Natural killer cell (primary cell): ENCODE data around the gene SPRY4. TPM values are rescaled to one million over a fixed set of nuclear protein-coding genes. Genes with fewer than 3 reads are reported as not detected.
"Not testable (repeated sequence)": the region's sequence is repeated elsewhere in the genome, so short reads cannot be mapped to it uniquely, and the experiment has no call there.

Experiments
- ATAC-seq, 3 donors: fragments of 150-1000 bp in 2 of 3; fragments of 200-7000 bp in 1 of 3; cut with Tn5 transposase; 1 replicate in 1 of 3; 2 replicates in 2 of 3; pipeline ENCODE4 v1.10.0; 2021; ENCODE audit warnings: mild to moderate bottlenecking in 2 of 3, moderate library complexity in 2 of 3
- DNase-seq, 2 donors: peaks; one replicate each; pipeline versions ENCODE4 v3.0.0 to v3.0.0-alpha.2; 2013 to 2021; ENCODE audit warnings: mixed read lengths in 1 of 2
- H3K27ac ChIP-seq: one replicate; pipeline ENCODE4 v1.5.1; 2013; ENCODE audit warnings: mild to moderate bottlenecking, low read length
- H3K27me3 ChIP-seq: one replicate; pipeline ENCODE4 v1.6.1; 2013; ENCODE audit warnings: low read length; ENCODE audit not compliant: control insufficient read depth, insufficient read depth
- H3K36me3 ChIP-seq: one replicate; pipeline ENCODE4 v1.6.1; 2013; ENCODE audit warnings: low read length; ENCODE audit not compliant: control insufficient read depth, insufficient read depth
- H3K4me1 ChIP-seq: one replicate; pipeline ENCODE4 v1.6.1; 2013; ENCODE audit warnings: low read length; ENCODE audit not compliant: control insufficient read depth, insufficient read depth
- H3K4me3 ChIP-seq: one replicate; pipeline ENCODE4 v1.5.1; 2013; ENCODE audit warnings: low read length
- H3K9me3 ChIP-seq: one replicate; pipeline ENCODE4 v1.6.1; 2013; ENCODE audit warnings: low read length; ENCODE audit not compliant: control insufficient read depth, insufficient read depth
- H3K27ac Mint-ChIP-seq, 2 donors: one replicate each; pipeline ENCODE4 v1.8.0; 2022; ENCODE audit warnings: mild to moderate bottlenecking in 2 of 2, mixed read lengths in 2 of 2, moderate library complexity in 1 of 2
- H3K27me3 Mint-ChIP-seq, 2 donors: one replicate each; pipeline ENCODE4 v1.8.0; 2022; ENCODE audit warnings: low read depth in 2 of 2, mixed read lengths in 2 of 2
- H3K36me3 Mint-ChIP-seq: one replicate; pipeline ENCODE4 v1.8.0; 2022; ENCODE audit warnings: mixed read lengths
- H3K4me1 Mint-ChIP-seq, 2 donors: one replicate each; pipeline ENCODE4 v1.8.0; 2022; ENCODE audit warnings: mixed read lengths in 2 of 2
- H3K4me3 Mint-ChIP-seq: one replicate; pipeline ENCODE4 v1.8.0; 2022; ENCODE audit warnings: mild to moderate bottlenecking, moderate library complexity, mixed read lengths
- H3K9me3 Mint-ChIP-seq, 2 donors: one replicate each; pipeline ENCODE4 v1.8.0; 2022; ENCODE audit warnings: mixed read lengths in 2 of 2
- CTCF ChIP-seq: fragments of 200-600 bp; IDR thresholded peaks from one replicate; pipeline ENCODE4 v1.8.0; 2022; ENCODE audit warnings: antibody characterized with exemption
- WGBS: methylation state at CpG from one replicate; pipeline ENCODE4 v1.1.7; 2013; ENCODE audit warnings: missing lambda C conversion rate; ENCODE audit not compliant: insufficient coverage; 5-methylcytosine and 5-hydroxymethylcytosine counted together
- intact Hi-C: fragments of 100-400 bp; cut with micrococcal nuclease; formaldehyde crosslinking; loops from one replicate; pipeline ENCODE4 v1.14.2; 2022
- total RNA-seq, 4 donors: library from RNA; stranded (reverse); fragments of 120-200 nt in 1 of 4; gene quantifications; one replicate each; pipeline versions ENCODE4 v1.2.3 to v1.2.4, GENCODE V29; 2013 to 2022

Gene SPRY4
- total RNA-seq, 3 donors from 2014 or later (not counting 1 experiment from before 2014, with no cell fraction given): 0.20 to 1.3 (median 0.40) TPM

DNA sequence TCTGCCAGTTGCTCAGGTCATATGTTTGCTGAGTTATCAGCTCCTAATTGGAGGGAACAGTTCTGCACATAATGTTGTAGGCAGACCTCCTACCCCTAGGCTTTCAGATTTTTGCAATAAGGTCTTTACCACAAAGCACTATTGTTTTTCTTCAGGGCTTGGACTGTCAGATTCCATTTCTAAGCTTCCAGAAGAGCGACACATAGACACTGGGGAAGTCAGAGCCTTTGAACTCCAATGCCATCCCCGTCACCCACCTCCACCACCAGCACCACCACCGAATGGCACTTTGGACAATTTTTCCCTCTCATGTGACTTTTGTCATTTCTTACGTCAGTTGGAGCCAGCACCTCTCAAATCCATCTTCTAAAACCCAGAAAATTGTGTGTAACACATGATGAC, 28.3 kb upstream of the SPRY4 start:
- peaks cover 8 to 13% of the 10 kb centered on the region in 2 donors for H3K4me1 Mint-ChIP-seq
- no peaks in the 10 kb centered on the region for H3K27me3 ChIP-seq
- H3K36me3 Mint-ChIP-seq: no peaks in the 10 kb centered on the region
- intact Hi-C loops: no loop called here
- no peak for ATAC-seq
- H3K9me3 ChIP-seq: no peaks in the 10 kb centered on the region
- DNase-seq: no peak
- H3K9me3 Mint-ChIP-seq: no peaks in the 10 kb centered on the region
- H3K27ac Mint-ChIP-seq: peak overlapping the region in 1 of 2 donors; percentile 15
- WGBS: 85% methylated on average over 3 of the region's 4 CpGs
- H3K27ac ChIP-seq: no peak overlapping the region
- no peak overlapping the region for H3K4me3 ChIP-seq
- no peak overlapping the region for H3K4me3 Mint-ChIP-seq
- H3K27me3 Mint-ChIP-seq: no peaks in the 10 kb centered on the region
- TF ChIP-seq CTCF: no peak
- no peaks in the 10 kb centered on the region for H3K36me3 ChIP-seq
- H3K4me1 ChIP-seq: peaks cover 19% of the 10 kb centered on the region

- TF ChIP-seq CTCF: no peak
- no peak overlapping the region for H3K27ac Mint-ChIP-seq
- peaks cover 0 to 10% of the 10 kb centered on the region in 2 donors for H3K27me3 Mint-ChIP-seq
- intact Hi-C loops: no loop called here
- H3K27me3 ChIP-seq: no peaks in the 10 kb centered on the region
- H3K4me1 Mint-ChIP-seq: peaks cover 0 to 4% of the 10 kb centered on the region in 2 donors
- peaks cover 6% of the 10 kb centered on the region for H3K9me3 ChIP-seq
- H3K36me3 ChIP-seq: no peaks in the 10 kb centered on the region
- no peaks in the 10 kb centered on the region for H3K9me3 Mint-ChIP-seq
- H3K4me3 Mint-ChIP-seq: no peak overlapping the region
- no peak overlapping the region for H3K27ac ChIP-seq
- no peaks in the 10 kb centered on the region for H3K4me1 ChIP-seq
- no peaks in the 10 kb centered on the region for H3K36me3 Mint-ChIP-seq
- no peak for DNase-seq
- no peak overlapping the region for H3K4me3 ChIP-seq
- no peak for ATAC-seq
Measured at GRCh38 chr5:142350021-142350420, 25.2 kb upstream of the SPRY4 start.

DNA sequence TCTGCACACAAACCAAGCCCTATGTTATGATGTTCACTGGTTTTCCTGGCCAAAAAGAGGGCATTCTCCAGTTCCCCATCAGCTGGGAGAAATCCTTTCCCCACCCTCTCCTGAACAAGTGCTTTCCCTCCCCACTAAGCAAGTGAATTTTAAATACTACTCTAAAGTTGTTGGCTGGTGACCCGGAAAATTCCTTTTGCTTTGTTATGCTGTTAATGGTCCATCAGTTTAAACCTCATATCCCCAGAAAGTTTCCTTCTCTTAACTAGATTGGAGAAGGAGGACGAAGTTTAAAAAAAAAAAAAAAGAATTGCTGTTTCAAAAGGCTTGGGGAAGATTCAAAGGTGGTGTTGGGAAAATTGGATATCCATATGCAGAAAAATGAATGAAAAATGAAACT, 21.9 kb upstream of the SPRY4 start:
- Mint-ChIP-seq H3K36me3 (peaks cover 10% of the 10 kb centered on the region), H3K27ac (no peak overlapping the region), H3K4me1 (no peaks in the 10 kb centered on the region), H3K27me3 (peaks cover 5 to 10% of the 10 kb centered on the region in 2 donors), H3K9me3 (peaks cover 5% of the 10 kb centered on the region in 2 donors), H3K4me3 (no peak overlapping the region)
- no peak overlapping the region for H3K27ac ChIP-seq
- no peaks in the 10 kb centered on the region for H3K36me3 ChIP-seq
- no peak for DNase-seq
- peaks cover 14% of the 10 kb centered on the region for H3K9me3 ChIP-seq
- intact Hi-C loops: no loop called here
- TF ChIP-seq CTCF: no peak
- no peak overlapping the region for H3K4me3 ChIP-seq
- no peaks in the 10 kb centered on the region for H3K4me1 ChIP-seq
- no CpG with 5 or more reads among the region's 2 CpGs for WGBS
- no peak for ATAC-seq
- no peaks in the 10 kb centered on the region for H3K27me3 ChIP-seq

DNA sequence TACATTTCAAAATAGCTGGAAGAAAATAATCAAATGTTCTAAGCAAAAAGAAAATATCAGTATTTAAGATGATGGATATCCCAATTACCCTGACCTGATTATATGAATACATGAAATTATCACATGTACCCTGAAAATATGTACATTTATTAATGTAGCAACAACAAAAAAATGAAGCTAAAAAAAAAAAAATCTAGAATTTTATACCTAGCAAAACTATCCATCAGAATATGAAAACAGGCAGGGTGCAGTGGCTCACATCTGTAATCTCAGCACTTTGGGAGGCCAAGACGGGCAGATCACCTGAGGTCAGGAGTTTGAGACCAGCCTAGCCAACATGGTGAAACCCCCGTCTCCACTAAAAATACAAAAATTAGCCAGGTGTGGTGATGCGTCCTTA, 20.1 kb upstream of the SPRY4 start:
- H3K4me1 Mint-ChIP-seq, H3K4me3 Mint-ChIP-seq, H3K4me1 ChIP-seq, H3K36me3 Mint-ChIP-seq, H3K27ac ChIP-seq, H3K9me3 Mint-ChIP-seq, DNase-seq, ATAC-seq, H3K27me3 Mint-ChIP-seq, intact Hi-C loops, H3K27ac Mint-ChIP-seq, H3K36me3 ChIP-seq, H3K4me3 ChIP-seq, H3K27me3 ChIP-seq: not testable (repeated sequence)
- peaks cover 14% of the 10 kb centered on the region for H3K9me3 ChIP-seq
- 87% methylated on average over 3 of the region's 3 CpGs for WGBS
